ENCODE data around the gene PTK6.

Gene PTK6

DNA sequence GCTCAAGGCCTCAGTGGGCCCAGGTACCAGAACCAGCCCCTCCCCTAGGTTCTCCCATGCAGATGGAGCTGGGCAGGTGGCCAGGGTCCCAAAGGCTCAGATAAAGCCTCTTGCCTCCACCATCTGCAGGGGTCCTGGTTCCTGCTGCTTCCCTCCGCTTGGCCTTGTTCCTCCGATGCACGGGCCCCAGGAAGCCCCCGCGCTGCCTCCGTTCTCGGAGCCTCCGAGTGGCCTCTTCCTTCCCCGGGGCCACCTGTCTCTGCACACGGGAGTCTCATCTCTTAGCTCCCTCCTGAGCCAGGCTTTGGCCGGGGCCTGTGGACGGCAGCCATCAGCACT, 1.9 kb upstream of the PTK6 start:
- no peak for TF ChIP-seq POLR2AphosphoS5 (IDR thresholded peaks at IDR 0.05; ENCODE audit: low read depth, low read length)
- TF ChIP-seq SIN3A (IDR thresholded peaks at IDR 0.05; ENCODE audit: borderline replicate concordance, insufficient read depth, low read length) = no peak
- TF ChIP-seq, protein P1, sequence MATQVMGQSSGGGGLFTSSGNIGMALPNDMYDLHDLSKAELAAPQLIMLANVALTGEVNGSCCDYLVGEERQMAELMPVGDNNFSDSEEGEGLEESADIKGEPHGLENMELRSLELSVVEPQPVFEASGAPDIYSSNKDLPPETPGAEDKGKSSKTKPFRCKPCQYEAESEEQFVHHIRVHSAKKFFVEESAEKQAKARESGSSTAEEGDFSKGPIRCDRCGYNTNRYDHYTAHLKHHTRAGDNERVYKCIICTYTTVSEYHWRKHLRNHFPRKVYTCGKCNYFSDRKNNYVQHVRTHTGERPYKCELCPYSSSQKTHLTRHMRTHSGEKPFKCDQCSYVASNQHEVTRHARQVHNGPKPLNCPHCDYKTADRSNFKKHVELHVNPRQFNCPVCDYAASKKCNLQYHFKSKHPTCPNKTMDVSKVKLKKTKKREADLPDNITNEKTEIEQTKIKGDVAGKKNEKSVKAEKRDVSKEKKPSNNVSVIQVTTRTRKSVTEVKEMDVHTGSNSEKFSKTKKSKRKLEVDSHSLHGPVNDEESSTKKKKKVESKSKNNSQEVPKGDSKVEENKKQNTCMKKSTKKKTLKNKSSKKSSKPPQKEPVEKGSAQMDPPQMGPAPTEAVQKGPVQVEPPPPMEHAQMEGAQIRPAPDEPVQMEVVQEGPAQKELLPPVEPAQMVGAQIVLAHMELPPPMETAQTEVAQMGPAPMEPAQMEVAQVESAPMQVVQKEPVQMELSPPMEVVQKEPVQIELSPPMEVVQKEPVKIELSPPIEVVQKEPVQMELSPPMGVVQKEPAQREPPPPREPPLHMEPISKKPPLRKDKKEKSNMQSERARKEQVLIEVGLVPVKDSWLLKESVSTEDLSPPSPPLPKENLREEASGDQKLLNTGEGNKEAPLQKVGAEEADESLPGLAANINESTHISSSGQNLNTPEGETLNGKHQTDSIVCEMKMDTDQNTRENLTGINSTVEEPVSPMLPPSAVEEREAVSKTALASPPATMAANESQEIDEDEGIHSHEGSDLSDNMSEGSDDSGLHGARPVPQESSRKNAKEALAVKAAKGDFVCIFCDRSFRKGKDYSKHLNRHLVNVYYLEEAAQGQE (IDR thresholded peaks at IDR 0.05; ENCODE audit: insufficient read depth in 1 of 2, low read depth in 2 of 2, low read length in 2 of 2) = no peak
- no peak for TF ChIP-seq TAF1 (IDR thresholded peaks at IDR 0.05; ENCODE audit: borderline replicate concordance, insufficient read depth, low read length)
- no peak for TF ChIP-seq FOXP2 (optimal IDR thresholded peaks at IDR 0.05; ENCODE audit: borderline replicate concordance, extremely low read depth, extremely low read length, insufficient read depth)

DNA sequence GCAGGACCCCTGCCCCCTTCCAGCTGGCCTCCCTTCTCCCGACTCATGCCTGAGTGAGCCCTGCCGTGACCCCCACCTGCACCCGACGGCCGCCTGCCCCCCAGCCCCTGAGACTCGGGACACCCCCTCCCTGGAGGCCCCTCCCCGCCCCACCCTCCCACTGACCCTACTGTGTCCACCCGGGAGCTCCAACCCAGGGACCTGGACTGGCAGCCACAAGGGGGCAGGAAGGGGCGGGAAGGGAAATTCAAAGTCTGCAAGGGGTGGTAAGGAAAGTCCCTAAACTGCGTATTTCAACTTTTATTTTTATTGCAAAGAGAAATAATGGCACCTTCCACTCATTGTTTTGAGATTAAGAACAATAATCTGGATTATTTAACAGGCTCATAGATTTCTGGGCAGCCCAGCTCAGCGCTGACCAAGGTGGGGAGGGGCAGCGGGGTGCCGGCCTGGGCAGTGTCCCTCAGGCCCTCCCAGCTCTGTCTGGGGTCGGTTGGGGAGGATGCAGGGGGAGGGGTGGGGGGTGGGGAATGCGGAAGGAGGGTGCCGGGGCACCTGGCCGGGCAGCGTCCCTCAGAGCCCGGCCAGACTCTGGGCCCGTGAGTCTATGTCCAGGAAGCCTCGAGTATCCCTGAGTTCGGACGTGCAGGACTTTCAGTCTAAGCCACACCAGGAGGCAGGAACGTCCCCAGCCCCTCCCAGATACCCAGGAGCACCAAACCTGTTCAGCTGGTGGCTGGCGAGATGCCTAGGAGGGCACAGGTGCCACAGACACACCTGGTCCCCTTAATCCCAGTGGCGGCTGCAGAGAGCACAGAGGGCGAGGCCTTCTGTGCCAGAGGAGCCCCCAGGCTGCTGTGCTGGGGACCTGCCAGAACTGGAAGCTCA, 1.3 kb upstream of the PTK6 start:
- TF ChIP-seq, protein P1 (IDR thresholded peaks at IDR 0.05; ENCODE audit: insufficient read depth in 1 of 2, low read depth in 2 of 2, low read length in 2 of 2) = no peak

DNA sequence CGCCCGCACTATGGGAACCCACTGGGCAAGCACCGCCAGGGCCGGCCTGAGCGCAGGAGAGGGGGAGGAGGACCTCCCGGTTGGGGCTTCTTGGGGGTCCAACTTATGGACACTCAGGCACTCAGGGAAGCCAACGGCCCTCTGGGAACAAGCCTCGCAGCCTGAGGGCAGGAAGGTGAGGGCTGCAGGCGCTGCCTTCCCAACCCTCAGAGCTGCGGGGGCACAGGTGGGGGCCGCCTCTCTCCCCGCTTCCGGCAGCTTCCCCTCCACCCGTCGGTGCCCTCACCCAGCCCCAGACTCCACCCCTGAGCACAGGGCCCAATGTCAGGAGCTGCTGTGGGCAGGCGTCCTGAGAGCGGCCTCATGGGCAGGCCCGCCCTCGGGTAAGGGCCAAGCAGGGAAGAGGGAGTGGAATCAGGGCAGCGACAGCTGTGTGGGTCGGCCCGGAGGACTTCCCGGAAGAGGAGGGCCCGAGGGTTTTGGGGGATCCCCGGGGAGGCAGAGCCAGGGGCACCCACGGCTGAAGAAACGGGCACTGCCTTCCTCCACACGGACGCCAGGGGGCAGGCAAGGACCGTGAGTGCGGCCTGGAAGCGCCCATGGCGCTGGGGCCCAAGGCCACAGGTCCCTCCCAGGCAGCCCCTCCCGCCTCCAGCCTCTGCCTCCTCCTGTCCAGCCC, 488 bp upstream of the PTK6 start:
- TF ChIP-seq, protein P1 (IDR thresholded peaks at IDR 0.05; ENCODE audit: insufficient read depth in 1 of 2, low read depth in 2 of 2, low read length in 2 of 2) = no peak
- peak; percentile 79 for TF ChIP-seq FOXP2 (optimal IDR thresholded peaks at IDR 0.05; ENCODE audit: borderline replicate concordance, extremely low read depth, extremely low read length, insufficient read depth)

DNA sequence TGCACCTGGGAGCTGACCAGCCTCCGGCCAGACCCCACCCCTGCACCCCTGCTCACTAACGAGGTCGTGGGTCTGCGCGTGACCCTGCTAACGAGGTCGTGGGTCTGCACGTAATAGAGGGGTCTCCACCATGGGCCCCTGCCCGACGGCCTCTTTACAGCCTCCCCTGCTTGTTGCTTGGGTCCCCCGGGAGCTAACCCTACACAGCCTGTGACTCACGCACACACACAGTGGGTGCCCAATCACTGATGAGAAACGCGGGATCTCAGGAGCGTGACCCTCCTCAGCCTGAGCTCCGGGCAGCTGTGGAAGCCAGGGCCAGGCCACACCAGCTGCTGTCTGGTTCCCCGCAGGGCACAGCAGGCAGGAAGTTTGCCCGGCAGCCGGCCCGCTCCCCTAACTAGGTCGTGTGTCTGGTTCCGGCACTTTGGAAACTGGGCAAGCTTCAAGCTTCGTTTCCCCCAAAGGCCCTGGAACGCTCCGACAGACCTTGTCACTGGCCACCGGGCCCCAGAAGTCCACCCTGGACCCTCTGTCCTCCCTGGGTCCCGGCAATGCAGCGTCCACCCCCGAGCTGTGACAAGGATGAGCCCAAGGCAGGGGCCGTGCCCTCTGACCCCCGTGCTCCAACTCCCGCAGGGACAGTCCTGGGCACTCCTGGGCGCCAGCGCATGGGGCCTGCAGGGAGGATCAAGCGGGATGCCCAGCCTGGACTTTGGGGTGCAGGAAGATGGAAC, 767 bp downstream of the PTK6 start:
- peak; percentile 14 for TF ChIP-seq FOXP2 (optimal IDR thresholded peaks at IDR 0.05; ENCODE audit: borderline replicate concordance, extremely low read depth, extremely low read length, insufficient read depth)
- TF ChIP-seq, protein P1 (IDR thresholded peaks at IDR 0.05; ENCODE audit: insufficient read depth in 1 of 2, low read depth in 2 of 2, low read length in 2 of 2) = no peak
